Thoracic aorta (tissue), 2 donors: Measurements from ENCODE around the gene DRD2. TPM values are rescaled to one million over a fixed set of nuclear protein-coding genes. Genes with fewer than 3 reads are reported as not detected.

Experiments
- ATAC-seq: fragments of 150-250 bp; one replicate; pipeline ENCODE4 v1.8.0; 2017; ENCODE audit warnings: low read depth; ENCODE audit not compliant: insufficient number of reproducible peaks, low FRiP score
- DNase-seq: peaks from one replicate; pipeline ENCODE4 v3.0.0-alpha.2; 2020; ENCODE audit warnings: low spot score
- H3K27ac ChIP-seq, 2 donors: fragments of 200-600 bp; sonication (generic); 1 replicate in 1 of 2; 2 replicates in 1 of 2; pipeline ENCODE4 v1.5.1; 2016; ENCODE audit warnings: mild to moderate bottlenecking in 2 of 2, moderate library complexity in 2 of 2
- H3K27me3 ChIP-seq: fragments of 200-600 bp; sonication (generic); replicated peaks from 2 replicates; pipeline ENCODE4 v1.6.0; 2016; ENCODE audit warnings: mild to moderate bottlenecking; ENCODE audit not compliant: insufficient read depth
- H3K36me3 ChIP-seq: fragments of 200-600 bp; sonication (generic); one replicate; pipeline ENCODE4 v1.5.1; 2016
- H3K4me1 ChIP-seq, 2 donors: fragments of 200-600 bp; sonication (generic); 1 replicate in 1 of 2; 2 replicates in 1 of 2; pipeline versions ENCODE4 v1.5.1 to v1.6.0; 2016; ENCODE audit warnings: low read depth in 2 of 2, mild to moderate bottlenecking in 1 of 2; ENCODE audit not compliant: control insufficient read depth in 1 of 2
- H3K4me3 ChIP-seq: fragments of 200-600 bp; sonication (generic); 2 replicates; pipeline ENCODE4 v1.5.1; 2016; ENCODE audit warnings: mild to moderate bottlenecking
- H3K9me3 ChIP-seq: fragments of 200-600 bp; sonication (generic); 2 replicates; pipeline ENCODE4 v1.5.1; 2016
- total RNA-seq, 2 donors: library from RNA; depleted of rRNA; stranded (reverse); fragments of >200 nt; gene quantifications; one replicate each; pipeline versions ENCODE4 v1.1.0 to v1.2.3, GENCODE V29; 2016
- TF ChIP-seq, protein P1 (sequence below): fragments of 200-600 bp; sonication (generic); IDR thresholded peaks from one replicate; pipeline ENCODE4 v1.5.1; 2019; ENCODE audit warnings: antibody characterized with exemption

Gene DRD2
- total RNA-seq, 2 donors from 2014 or later: not detected

DNA sequence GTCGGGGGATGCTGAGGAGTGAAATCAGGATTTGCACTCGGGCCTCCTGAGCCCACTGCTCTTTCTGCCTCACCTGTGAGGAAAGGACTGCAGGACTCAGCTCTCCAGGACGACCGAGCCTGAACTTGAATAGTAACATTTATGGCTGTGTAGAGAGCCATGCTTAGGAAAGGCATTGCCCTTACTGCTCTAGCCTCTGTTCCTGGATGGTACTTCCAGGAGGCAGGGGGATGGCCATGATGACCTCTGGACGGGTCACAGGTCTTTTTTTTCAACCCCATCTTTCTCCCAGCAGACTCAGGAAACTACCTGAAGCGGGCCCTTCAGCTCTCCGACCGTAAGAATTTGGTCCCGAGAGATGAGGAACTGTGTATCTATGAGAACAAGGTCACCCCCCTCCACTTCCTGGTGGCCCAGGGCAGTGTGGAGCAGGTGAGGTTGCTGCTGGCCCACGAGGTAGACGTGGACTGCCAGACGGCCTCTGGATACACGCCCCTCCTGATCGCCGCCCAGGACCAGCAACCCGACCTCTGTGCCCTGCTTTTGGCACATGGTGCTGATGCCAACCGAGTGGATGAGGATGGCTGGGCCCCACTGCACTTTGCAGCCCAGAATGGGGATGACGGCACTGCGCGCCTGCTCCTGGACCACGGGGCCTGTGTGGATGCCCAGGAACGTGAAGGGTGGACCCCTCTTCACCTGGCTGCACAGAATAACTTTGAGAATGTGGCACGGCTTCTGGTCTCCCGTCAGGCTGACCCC lies 76.3 kb downstream of the DRD2 start:
- no peaks in the 10 kb centered on the region for H3K9me3 ChIP-seq
- H3K36me3 ChIP-seq: no peaks in the 10 kb centered on the region
- H3K4me1 ChIP-seq: no peaks in the 10 kb centered on the region
- no peak overlapping the region for H3K4me3 ChIP-seq
- TF ChIP-seq, protein P1, sequence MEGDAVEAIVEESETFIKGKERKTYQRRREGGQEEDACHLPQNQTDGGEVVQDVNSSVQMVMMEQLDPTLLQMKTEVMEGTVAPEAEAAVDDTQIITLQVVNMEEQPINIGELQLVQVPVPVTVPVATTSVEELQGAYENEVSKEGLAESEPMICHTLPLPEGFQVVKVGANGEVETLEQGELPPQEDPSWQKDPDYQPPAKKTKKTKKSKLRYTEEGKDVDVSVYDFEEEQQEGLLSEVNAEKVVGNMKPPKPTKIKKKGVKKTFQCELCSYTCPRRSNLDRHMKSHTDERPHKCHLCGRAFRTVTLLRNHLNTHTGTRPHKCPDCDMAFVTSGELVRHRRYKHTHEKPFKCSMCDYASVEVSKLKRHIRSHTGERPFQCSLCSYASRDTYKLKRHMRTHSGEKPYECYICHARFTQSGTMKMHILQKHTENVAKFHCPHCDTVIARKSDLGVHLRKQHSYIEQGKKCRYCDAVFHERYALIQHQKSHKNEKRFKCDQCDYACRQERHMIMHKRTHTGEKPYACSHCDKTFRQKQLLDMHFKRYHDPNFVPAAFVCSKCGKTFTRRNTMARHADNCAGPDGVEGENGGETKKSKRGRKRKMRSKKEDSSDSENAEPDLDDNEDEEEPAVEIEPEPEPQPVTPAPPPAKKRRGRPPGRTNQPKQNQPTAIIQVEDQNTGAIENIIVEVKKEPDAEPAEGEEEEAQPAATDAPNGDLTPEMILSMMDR: no peak
- no peak overlapping the region for H3K27ac ChIP-seq
- no peak for ATAC-seq
- H3K27me3 ChIP-seq: no peaks in the 10 kb centered on the region
- no peak for DNase-seq

DNA sequence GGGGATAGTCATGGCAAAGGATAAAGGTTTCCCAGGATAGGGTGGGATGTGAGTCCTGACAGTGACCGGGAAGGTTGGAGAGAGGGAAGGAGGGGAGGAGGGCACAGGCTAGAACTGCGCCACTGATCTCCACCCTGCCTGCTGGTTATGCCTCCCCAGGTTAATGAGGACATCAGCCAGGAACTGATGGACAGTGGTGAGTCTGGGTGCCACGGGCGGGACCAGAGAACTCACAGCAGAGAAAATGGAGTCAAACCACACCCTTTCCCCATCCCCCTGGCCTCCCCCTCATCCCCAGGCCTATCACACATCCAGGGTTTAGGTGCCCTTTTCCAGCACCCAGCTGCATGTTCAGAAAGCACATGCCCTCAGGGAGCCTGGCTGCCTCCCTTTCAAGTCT lies 77.4 kb downstream of the DRD2 start:
- TF ChIP-seq, protein P1: no peak
- Histone ChIP-seq H3K4me3 (no peak overlapping the region), H3K9me3 (no peaks in the 10 kb centered on the region), H3K4me1 (no peaks in the 10 kb centered on the region), H3K36me3 (no peaks in the 10 kb centered on the region), H3K27me3 (no peaks in the 10 kb centered on the region), H3K27ac (no peak overlapping the region)
- DNase-seq: no peak
- no peak for ATAC-seq

DNA sequence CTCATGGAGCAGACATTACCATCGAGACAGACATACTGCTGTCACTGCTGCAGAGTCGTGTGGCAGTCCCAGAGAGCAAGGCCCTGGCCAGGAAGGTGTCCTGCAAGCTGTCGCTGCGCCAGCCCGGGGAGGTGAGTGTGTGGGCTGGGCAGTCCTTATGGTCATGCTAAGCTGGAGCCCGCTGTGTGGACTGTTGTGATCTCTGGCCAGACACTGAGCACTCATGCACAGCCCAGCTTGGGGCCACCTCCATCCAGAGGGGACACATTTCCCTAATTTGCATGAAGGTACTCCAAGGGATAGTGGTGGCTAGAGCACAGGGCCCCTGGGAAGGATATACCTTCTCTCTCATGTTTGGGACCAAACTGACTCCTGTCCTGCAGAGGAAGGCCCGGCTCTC lies 78.0 kb downstream of the DRD2 start:
- Histone ChIP-seq H3K27ac (no peak overlapping the region), H3K36me3 (no peaks in the 10 kb centered on the region), H3K27me3 (no peaks in the 10 kb centered on the region), H3K4me1 (no peaks in the 10 kb centered on the region), H3K4me3 (no peak overlapping the region), H3K9me3 (no peaks in the 10 kb centered on the region)
- TF ChIP-seq, protein P1: no peak
- DNase-seq: no peak
- ATAC-seq: no peak

DNA sequence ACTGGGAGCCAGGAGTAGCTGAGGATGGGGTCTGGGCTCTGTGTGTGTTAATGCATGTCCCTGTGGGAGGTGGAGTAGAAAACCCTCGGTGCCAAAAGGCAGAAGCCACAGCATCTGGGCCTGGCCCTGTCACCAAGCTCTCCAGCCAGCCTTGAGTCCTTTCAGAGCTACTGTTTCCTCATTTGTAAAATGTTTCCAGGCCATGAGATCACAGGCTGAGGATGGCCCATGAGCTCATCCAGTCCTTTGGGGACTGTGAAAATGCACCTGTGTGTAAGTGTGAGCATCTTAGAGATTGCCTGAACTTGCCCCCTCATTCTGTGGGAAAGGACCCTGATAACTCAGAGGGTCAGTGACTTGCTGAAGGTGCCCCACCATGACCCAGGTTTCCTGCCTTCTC lies 78.5 kb downstream of the DRD2 start:
- Histone ChIP-seq H3K4me3 (no peak overlapping the region), H3K36me3 (no peaks in the 10 kb centered on the region), H3K27ac (no peak overlapping the region), H3K9me3 (no peaks in the 10 kb centered on the region), H3K4me1 (no peaks in the 10 kb centered on the region), H3K27me3 (no peaks in the 10 kb centered on the region)
- DNase-seq: no peak
- no peak for ATAC-seq
- TF ChIP-seq, protein P1: no peak

DNA sequence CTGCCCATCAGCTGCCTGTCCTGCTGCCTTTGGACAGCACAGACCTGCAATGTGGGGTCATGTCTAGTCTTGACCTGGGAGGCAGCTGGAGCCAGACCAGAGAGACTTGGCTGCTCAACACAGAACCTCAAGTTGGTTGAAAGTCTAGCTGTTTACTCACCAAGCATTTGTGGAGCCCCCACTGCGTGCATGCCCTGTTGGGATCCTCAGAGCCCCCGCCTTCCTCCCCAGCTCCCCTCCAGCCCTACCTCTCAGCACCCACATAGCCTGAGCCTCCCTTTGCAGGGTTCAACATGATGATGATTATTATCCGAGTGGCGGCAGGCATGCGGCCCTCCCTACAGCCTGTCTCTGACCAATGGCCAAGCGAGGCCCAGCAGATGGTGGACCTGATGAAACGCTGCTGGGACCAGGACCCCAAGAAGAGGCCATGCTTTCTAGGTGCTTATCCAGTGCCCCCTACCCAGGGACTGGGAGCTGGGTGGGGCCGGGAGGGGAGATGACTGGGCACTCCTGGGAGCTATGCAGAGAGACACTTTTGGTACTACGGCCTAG lies 79.3 kb downstream of the DRD2 start:
- H3K36me3 ChIP-seq: no peaks in the 10 kb centered on the region
- DNase-seq (no peak), ATAC-seq (no peak)
- TF ChIP-seq, protein P1: no peak
- no peaks in the 10 kb centered on the region for H3K27me3 ChIP-seq
- H3K27ac ChIP-seq: no peak overlapping the region
- no peak overlapping the region for H3K4me3 ChIP-seq
- no peaks in the 10 kb centered on the region for H3K9me3 ChIP-seq
- H3K4me1 ChIP-seq: no peaks in the 10 kb centered on the region
